K562 (cell line): Measurements from ENCODE around the gene SPATS2.

Experiments used
- BCLAF1 ChIP-seq, 2 experiments: fragments of 450-650 bp in 1 of 2; IDR thresholded peaks; 2 replicates each; pipeline ENCODE4 v1.6.1; 2011 to 2017; ENCODE audit warnings: low read depth in 2 of 2, antibody characterized with exemption in 1 of 2, borderline replicate concordance in 1 of 2, low read length in 1 of 2, mild to moderate bottlenecking in 1 of 2, mixed read lengths in 1 of 2; ENCODE audit not compliant: control insufficient read depth in 1 of 2
- CTCF ChIP-seq, 3 experiments: IDR thresholded peaks in 2 of 3; conservative IDR thresholded peaks in 1 of 3; 2 replicates each; pipeline ENCODE4 v1.5.1; 2011 to 2012; ENCODE audit warnings: low read length in 3 of 3, mild to moderate bottlenecking in 3 of 3, control low read depth in 2 of 3, improper control_type of control experiment in 1 of 3, inconsistent platforms in 1 of 3, low read depth in 1 of 3, mixed read lengths in 1 of 3, moderate library complexity in 1 of 3; ENCODE audit not compliant: insufficient read depth in 2 of 3
- POLR2A ChIP-seq: fragments of 450-650 bp; conservative IDR thresholded peaks from 2 replicates; pipeline ENCODE4 v1.6.1; 2016
- SPI1 ChIP-seq: IDR thresholded peaks from 2 replicates; pipeline ENCODE4 v1.6.1; 2011; ENCODE audit warnings: low read depth, low read length, control low read depth, borderline replicate concordance
- ZBTB2 ChIP-seq: fragments of 450-650 bp; IDR thresholded peaks from 2 replicates; pipeline ENCODE4 v1.6.1; 2016; ENCODE audit warnings: antibody characterized with exemption

GRCh38 chr12:49470986-49471385 lies 103.7 kb downstream of the SPATS2 start:
- TF ChIP-seq SPI1 (no peak), CTCF (IDR thresholded peaks at IDR 0.05 in 2 of 3, conservative IDR thresholded peaks at IDR 0.05 in 1 of 3; ENCODE audit: insufficient read depth in 2 of 3, low read depth in 1 of 3, low read length in 3 of 3) (no peak), BCLAF1 (IDR thresholded peaks at IDR 0.05; ENCODE audit: borderline replicate concordance in 1 of 2, control insufficient read depth in 1 of 2, low read depth in 2 of 2, low read length in 1 of 2) (no peak), POLR2A (no peak), ZBTB2 (no peak)
